Right forelimb (tissue), 1 donor: ENCODE data around the gene P2RY4.
"Not testable (repeated sequence)": the region's sequence is repeated elsewhere in the genome, so short reads cannot be mapped to it uniquely, and the experiment has no call there.

Experiments used
- DNase-seq: peaks from one replicate; pipeline ENCODE4 v3.0.0-alpha.2; 2018

P2RY4 gene

GRCh38 chrX:70260104-70260503 lies at the start of gene P2RY4:
TSS of gene P2RY4 (minus strand) at chrX:70260204. CDS start at chrX:70259624, 580 bp downstream.
- no peak for DNase-seq

GRCh38 chrX:70301716-70302115 lies 41.7 kb upstream of the P2RY4 start:
- no peak for DNase-seq

GRCh38 chrX:70293621-70294020 lies 33.6 kb upstream of the P2RY4 start:
- DNase-seq, result no peak

GRCh38 chrX:70292788-70293187 lies 32.8 kb upstream of the P2RY4 start:
- no peak for DNase-seq

- DNase-seq, result peak; percentile 86
Measured at GRCh38 chrX:70289793-70290770, 30.1 kb upstream of the P2RY4 start, which contains the start of the genes KIF4A and PDZD11. TSS of gene KIF4A (plus strand) at chrX:70290104. CDS start at chrX:70290459, 355 bp downstream. TSS of gene PDZD11 (minus strand) at chrX:70289927. CDS start at chrX:70289341, 586 bp downstream.

- no peak for DNase-seq
Measured at GRCh38 chrX:70289168-70289792, 29.3 kb upstream of the P2RY4 start.

- no peak for DNase-seq
Measured at GRCh38 chrX:70281951-70282350, 21.9 kb upstream of the P2RY4 start, which contains the start of gene RAB41. TSS of gene RAB41 (plus strand) at chrX:70282172. CDS start at chrX:70282218, 46 bp downstream.

- no peak for DNase-seq
Measured at GRCh38 chrX:70280573-70280972, 20.6 kb upstream of the P2RY4 start.

GRCh38 chrX:70279081-70279480 lies 19.1 kb upstream of the P2RY4 start:
- DNase-seq, result no peak

- not testable (repeated sequence) for DNase-seq
Measured at GRCh38 chrX:70274029-70274428, 14.0 kb upstream of the P2RY4 start.

GRCh38 chrX:70268034-70268433 lies 8.0 kb upstream of the P2RY4 start, which contains the start of gene ARR3:
TSS of gene ARR3 (plus strand) at chrX:70268334. CDS start at chrX:70269386, 1,052 bp downstream.
- DNase-seq, result no peak

- no peak for DNase-seq
Measured at GRCh38 chrX:70264784-70265183, 4.8 kb upstream of the P2RY4 start.

GRCh38 chrX:70262952-70263567 lies 3.1 kb upstream of the P2RY4 start:
- no peak for DNase-seq

GRCh38 chrX:70257423-70258288 lies 2.3 kb downstream of the P2RY4 start:
- DNase-seq, result no peak

- no peak for DNase-seq
Measured at GRCh38 chrX:70255452-70255851, 4.6 kb downstream of the P2RY4 start.

GRCh38 chrX:70254909-70255308 lies 5.1 kb downstream of the P2RY4 start:
- DNase-seq, result no peak

- no peak for DNase-seq
Measured at GRCh38 chrX:70254063-70254400, 6.0 kb downstream of the P2RY4 start.

- no peak for DNase-seq
Measured at GRCh38 chrX:70253377-70254062, 6.5 kb downstream of the P2RY4 start.

GRCh38 chrX:70252491-70252890 lies 7.5 kb downstream of the P2RY4 start:
- no peak for DNase-seq

GRCh38 chrX:70247252-70247651 lies 12.8 kb downstream of the P2RY4 start:
- DNase-seq, result no peak

- no peak for DNase-seq
Measured at GRCh38 chrX:70244881-70245280, 15.1 kb downstream of the P2RY4 start.

GRCh38 chrX:70243601-70244000 lies 16.4 kb downstream of the P2RY4 start:
- DNase-seq, result not testable (repeated sequence)
